HCT116 (cell line): ENCODE data around the gene PAEP. TPM values are rescaled to one million over a fixed set of nuclear protein-coding genes. Genes with fewer than 3 reads are reported as not detected.

Experiments used
- ATAC-seq: fragments of 200-7000 bp; cut with Tn5 transposase; 2 replicates; pipeline ENCODE4 v1.9.1; 2020; ENCODE audit warnings: mild to moderate bottlenecking, moderate library complexity
- BruUV-seq: library from RNA; stranded (reverse); fragments of 400-500 nt; replicated peaks from 2 replicates; lab custom pipeline; 2021; lab: Mats Ljungman, UMichigan
- CTCF ChIA-PET: fragments of 300-600 bp; sonication (Branson Sonifier 250); formaldehyde crosslinking; loops from one replicate; lab custom pipeline; 2021; ENCODE audit warnings: antibody characterized with exemption; lab: Charles Lee
- POLR2A ChIA-PET: fragments of 300-600, 350-600 bp; sonication (Branson Sonifier 250); formaldehyde crosslinking; loops from one replicate; lab custom pipeline; 2021; ENCODE audit warnings: antibody characterized with exemption; lab: Charles Lee
- RAD21 ChIA-PET, 2 experiments: fragments of 300-600 bp; sonication (Branson Sonifier 250); formaldehyde crosslinking; loops; one replicate each; lab custom pipeline; 2023; ENCODE audit warnings: low total read pairs in 2 of 2; ENCODE audit not compliant: uncharacterized antibody in 2 of 2, unreplicated experiment in 2 of 2, low non-redundant PET in 1 of 2; lab: Charles Lee
- DNase-seq: peaks from one replicate; pipeline ENCODE4 v3.0.0-alpha.2; 2010; ENCODE audit warnings: low read depth, low spot score
- H2AFZ ChIP-seq: fragments of 200-600 bp; shearing (Covaris generic), sonication (generic); 2 replicates; pipeline ENCODE4 v1.6.1; 2017; ENCODE audit warnings: low read depth, mixed run types, mixed read lengths, antibody characterized with exemption, low read length; ENCODE audit not compliant: poor library complexity, severe bottlenecking
- H3K27ac ChIP-seq: 2 replicates; pipeline ENCODE4 v1.5.1; 2012; ENCODE audit warnings: low read depth, low read length
- H3K27me3 ChIP-seq: fragments of 200-600 bp; sonication (generic); 2 replicates; pipeline ENCODE4 v1.6.1; 2016; ENCODE audit warnings: mixed run types, low read length, mixed read lengths; ENCODE audit not compliant: insufficient read depth
- H3K36me3 ChIP-seq, 2 experiments: fragments of 200-500 bp in 1 of 2; fragments of 200-600 bp in 1 of 2; sonication (Bioruptor generic) in 1 of 2; sonication (generic) in 1 of 2; 2 replicates each; pipeline versions ENCODE4 v1.5.1 to v1.6.1; 2014 to 2016; ENCODE audit warnings: low read length in 2 of 2, inconsistent platforms in 1 of 2, mixed read lengths in 1 of 2, mixed run types in 1 of 2; ENCODE audit not compliant: insufficient read depth in 2 of 2, control insufficient read depth in 1 of 2
- H3K4me1 ChIP-seq, 2 experiments: fragments of 200-600 bp in 1 of 2; sonication (generic) in 1 of 2; 2 replicates each; pipeline versions ENCODE4 v1.5.1 to v1.6.1; 2012 to 2017; ENCODE audit warnings: low read length in 2 of 2, inconsistent platforms in 1 of 2, mild to moderate bottlenecking in 1 of 2, mixed read lengths in 1 of 2, mixed run types in 1 of 2, moderate library complexity in 1 of 2; ENCODE audit not compliant: insufficient read depth in 2 of 2, control insufficient read depth in 1 of 2
- H3K4me2 ChIP-seq: fragments of 200-600 bp; sonication (generic); 2 replicates; pipeline ENCODE4 v1.6.1; 2017; ENCODE audit warnings: mixed run types, low read length, mixed read lengths
- H3K4me3 ChIP-seq, 2 experiments: fragments of 200-600 bp in 1 of 2; sonication (generic) in 1 of 2; replicated peaks in 1 of 2; 2 replicates each; pipeline ENCODE4 v1.5.1; 2011 to 2016; ENCODE audit warnings: low read length in 2 of 2, control low read depth in 1 of 2, low read depth in 1 of 2, mild to moderate bottlenecking in 1 of 2, mixed read lengths in 1 of 2, mixed run types in 1 of 2
- H3K79me2 ChIP-seq: fragments of 200-600 bp; sonication (generic); 2 replicates; pipeline ENCODE4 v1.6.1; 2017; ENCODE audit warnings: mild to moderate bottlenecking, mixed run types, low read length, moderate library complexity, mixed read lengths; ENCODE audit not compliant: insufficient read depth
- H3K9ac ChIP-seq: fragments of 200-600 bp; sonication (generic); 2 replicates; pipeline ENCODE4 v1.6.1; 2016; ENCODE audit warnings: low read length, mixed read lengths
- H3K9me2 ChIP-seq: fragments of 200-600 bp; sonication (generic), shearing (Covaris generic); 2 replicates; pipeline ENCODE4 v1.6.1; 2017; ENCODE audit warnings: mixed run types, mild to moderate bottlenecking, moderate library complexity; ENCODE audit not compliant: insufficient read depth
- H3K9me3 ChIP-seq, 2 experiments: fragments of 200-500 bp in 1 of 2; fragments of 200-600 bp in 1 of 2; sonication (Bioruptor generic) in 1 of 2; sonication (generic) in 1 of 2; 2 replicates each; pipeline ENCODE4 v1.6.1; 2014 to 2017; ENCODE audit warnings: low read length in 2 of 2, mixed read lengths in 2 of 2, inconsistent platforms in 1 of 2, low read depth in 1 of 2, mild to moderate bottlenecking in 1 of 2, mixed run types in 1 of 2, moderate library complexity in 1 of 2; ENCODE audit not compliant: control insufficient read depth in 1 of 2, insufficient read depth in 1 of 2
- H4K20me1 ChIP-seq: fragments of 200-600 bp; sonication (generic), shearing (Covaris generic); 2 replicates; pipeline ENCODE4 v1.6.1; 2017; ENCODE audit warnings: mixed run types, mild to moderate bottlenecking, moderate library complexity; ENCODE audit not compliant: insufficient read depth
- CEBPB ChIP-seq: IDR thresholded peaks from 2 replicates; pipeline ENCODE4 v1.6.1; 2012; ENCODE audit warnings: low read depth
- EGR1 ChIP-seq: IDR thresholded peaks from 2 replicates; pipeline ENCODE4 v1.6.1; 2012; ENCODE audit warnings: low read depth
- ELF1 ChIP-seq: IDR thresholded peaks from 2 replicates; pipeline ENCODE4 v1.6.1; 2012; ENCODE audit warnings: low read depth, borderline replicate concordance
- EZH2 ChIP-seq: fragments of 200-600 bp; sonication (generic); IDR thresholded peaks from 2 replicates; pipeline ENCODE4 v1.6.1; 2017; ENCODE audit warnings: antibody characterized with exemption, mixed run types
- EZH2phosphoT487 ChIP-seq: fragments of 200-600 bp; IDR thresholded peaks from 2 replicates; pipeline ENCODE4 v1.6.1; 2018; ENCODE audit warnings: antibody characterized with exemption, borderline replicate concordance
- FOSL1 ChIP-seq: IDR thresholded peaks from 2 replicates; pipeline ENCODE4 v1.6.1; 2012; ENCODE audit warnings: low read depth
- JUND ChIP-seq: IDR thresholded peaks from 2 replicates; pipeline ENCODE4 v1.6.1; 2012
- RAD21 ChIP-seq: IDR thresholded peaks from 2 replicates; pipeline ENCODE4 v1.6.1; 2012; ENCODE audit warnings: low read depth, mild to moderate bottlenecking
- SP1 ChIP-seq: IDR thresholded peaks from 2 replicates; pipeline ENCODE4 v1.6.1; 2012; ENCODE audit warnings: low read depth
- TCF7L2 ChIP-seq: IDR thresholded peaks from 2 replicates; pipeline ENCODE4 v1.7.0; 2011; ENCODE audit warnings: borderline replicate concordance, inconsistent platforms; ENCODE audit not compliant: insufficient read depth, insufficient read length; ENCODE audit errors: extremely low read depth
- YY1 ChIP-seq: IDR thresholded peaks from 2 replicates; pipeline ENCODE4 v1.6.1; 2011; ENCODE audit warnings: low read length, low read depth, moderate library complexity, mild to moderate bottlenecking; ENCODE audit not compliant: insufficient replicate concordance; ENCODE audit errors: extremely low read depth
- ZFX ChIP-seq: fragments of 450-650 bp; IDR thresholded peaks from 2 replicates; pipeline ENCODE4 v1.6.1; 2017
- ZNF274 ChIP-seq: fragments of 200-500 bp; sonication (Bioruptor generic); IDR thresholded peaks from 2 replicates; pipeline ENCODE4 v1.6.1; 2014; ENCODE audit warnings: mild to moderate bottlenecking, low read depth, low read length, inconsistent platforms
- intact Hi-C: fragments of 100-400 bp; cut with micrococcal nuclease; formaldehyde crosslinking; loops from 2 replicates; pipeline ENCODE4 v1.10.0; 2022
- total RNA-seq: library from RNA; stranded (reverse); gene quantifications from one replicate; pipeline ENCODE4 v1.2.1, GENCODE V29; 2021; ENCODE audit not compliant: unreplicated experiment
- TF ChIP-seq, protein P1 (sequence below), 3 experiments: fragments of 200-600 bp in 1 of 3; sonication (generic) in 1 of 3; IDR thresholded peaks in 2 of 3; conservative IDR thresholded peaks in 1 of 3; 2 replicates each; pipeline ENCODE4 v1.5.1; 2012 to 2017; ENCODE audit warnings: low read depth in 2 of 3, low read length in 2 of 3, antibody characterized with exemption in 1 of 3, borderline replicate concordance in 1 of 3, control low read depth in 1 of 3, mild to moderate bottlenecking in 1 of 3, mixed read lengths in 1 of 3, mixed run types in 1 of 3, moderate library complexity in 1 of 3; ENCODE audit not compliant: insufficient read depth in 1 of 3
- TF ChIP-seq, protein P2 (sequence below): IDR thresholded peaks from 2 replicates; pipeline ENCODE4 v1.6.1; 2011; ENCODE audit warnings: mild to moderate bottlenecking, low read length, moderate library complexity; ENCODE audit not compliant: insufficient replicate concordance; ENCODE audit errors: extremely low read depth
- TF ChIP-seq, protein P3 (sequence below): IDR thresholded peaks from 2 replicates; pipeline ENCODE4 v1.6.1; 2012
- TF ChIP-seq, protein P4 (sequence below): IDR thresholded peaks from 2 replicates; pipeline ENCODE4 v1.6.1; 2012
- TF ChIP-seq, protein P5 (sequence below): IDR thresholded peaks from 2 replicates; pipeline ENCODE4 v1.6.1; 2012; ENCODE audit warnings: low read depth

PAEP gene
- total RNA-seq, 1 experiment from 2014 or later = not detected

DNA sequence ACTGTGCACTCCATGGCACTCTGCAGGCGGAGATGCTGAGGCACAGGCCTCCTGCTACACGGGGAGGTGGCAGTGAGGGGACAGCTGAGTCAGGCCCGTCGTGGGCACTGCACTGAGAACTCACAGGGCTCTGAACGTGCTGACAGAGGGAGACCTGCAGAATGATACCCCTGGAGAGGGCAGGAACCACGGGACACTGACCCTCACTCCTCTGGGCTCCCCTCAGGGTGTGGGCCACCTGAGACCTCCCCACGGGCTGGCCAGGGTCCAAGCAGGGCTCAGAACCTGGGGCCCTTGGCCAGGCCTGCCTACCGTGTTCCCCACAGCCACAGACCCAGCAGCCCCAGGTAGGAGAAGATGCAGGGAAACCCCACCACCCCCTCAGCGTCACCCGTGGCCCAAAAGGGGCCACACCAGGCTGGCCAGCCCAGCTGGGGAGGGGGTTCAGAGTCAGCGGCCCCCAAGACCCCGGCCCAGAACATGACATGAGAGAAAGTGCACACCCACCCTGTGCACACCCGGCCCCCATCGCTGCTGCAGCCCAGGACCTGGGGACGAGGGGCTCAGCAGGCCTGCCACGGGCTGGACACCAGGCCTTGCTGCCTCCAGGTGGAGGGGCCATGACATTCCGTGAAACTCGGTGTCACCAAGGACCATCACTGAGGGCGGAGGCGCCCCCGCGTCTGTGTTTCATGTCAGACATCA, 46.9 kb downstream of the PAEP start (continued):
- TF ChIP-seq, protein P1, sequence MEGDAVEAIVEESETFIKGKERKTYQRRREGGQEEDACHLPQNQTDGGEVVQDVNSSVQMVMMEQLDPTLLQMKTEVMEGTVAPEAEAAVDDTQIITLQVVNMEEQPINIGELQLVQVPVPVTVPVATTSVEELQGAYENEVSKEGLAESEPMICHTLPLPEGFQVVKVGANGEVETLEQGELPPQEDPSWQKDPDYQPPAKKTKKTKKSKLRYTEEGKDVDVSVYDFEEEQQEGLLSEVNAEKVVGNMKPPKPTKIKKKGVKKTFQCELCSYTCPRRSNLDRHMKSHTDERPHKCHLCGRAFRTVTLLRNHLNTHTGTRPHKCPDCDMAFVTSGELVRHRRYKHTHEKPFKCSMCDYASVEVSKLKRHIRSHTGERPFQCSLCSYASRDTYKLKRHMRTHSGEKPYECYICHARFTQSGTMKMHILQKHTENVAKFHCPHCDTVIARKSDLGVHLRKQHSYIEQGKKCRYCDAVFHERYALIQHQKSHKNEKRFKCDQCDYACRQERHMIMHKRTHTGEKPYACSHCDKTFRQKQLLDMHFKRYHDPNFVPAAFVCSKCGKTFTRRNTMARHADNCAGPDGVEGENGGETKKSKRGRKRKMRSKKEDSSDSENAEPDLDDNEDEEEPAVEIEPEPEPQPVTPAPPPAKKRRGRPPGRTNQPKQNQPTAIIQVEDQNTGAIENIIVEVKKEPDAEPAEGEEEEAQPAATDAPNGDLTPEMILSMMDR (IDR thresholded peaks at IDR 0.05 in 2 of 3, conservative IDR thresholded peaks at IDR 0.05 in 1 of 3; ENCODE audit: borderline replicate concordance in 1 of 3, insufficient read depth in 1 of 3, low read depth in 2 of 3, low read length in 2 of 3) = no peak
- TF ChIP-seq ZFX = no peak
- no peak for TF ChIP-seq ZNF274
- no peak for TF ChIP-seq YY1
- no peak for TF ChIP-seq SP1
- no peak for TF ChIP-seq FOSL1

DNA sequence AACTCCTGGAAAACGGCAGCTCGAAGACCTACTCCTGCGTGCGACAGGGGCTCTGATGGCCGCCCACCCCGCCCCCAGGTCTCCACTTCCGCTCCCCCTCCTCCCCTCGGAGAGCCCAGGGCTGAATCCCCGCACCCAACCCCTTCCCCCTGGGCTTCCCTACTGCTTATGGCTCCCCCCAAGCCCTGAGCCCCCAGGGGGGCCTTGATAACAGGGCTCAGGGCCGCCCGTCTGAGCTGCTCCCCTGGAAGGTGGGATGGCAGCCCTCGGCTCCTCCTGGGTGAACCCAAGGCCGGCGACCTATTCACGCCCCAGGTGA, 47.4 kb downstream of the PAEP start:
- intact Hi-C loops = loop anchor here (10.0 kb wide), 2 partner anchors 116 to 356 kb away; partner anchors contain the start of gene UBAC1
- Histone ChIP-seq H2AFZ (no peak overlapping the region), H4K20me1 (no peaks in the 10 kb centered on the region), H3K36me3 (no peaks in the 10 kb centered on the region), H3K9ac (no peak overlapping the region), H3K4me2 (no peak overlapping the region), H3K9me2 (no peaks in the 10 kb centered on the region), H3K79me2 (no peaks in the 10 kb centered on the region), H3K4me3 (no peak overlapping the region), H3K9me3 (no peaks in the 10 kb centered on the region), H3K27ac (no peak overlapping the region), H3K27me3 (no peaks in the 10 kb centered on the region), H3K4me1 (no peaks in the 10 kb centered on the region)
- POLR2A ChIA-PET = no interaction called here
- RAD21 ChIA-PET = no interaction called here
- DNase-seq = no peak
- no peak for ATAC-seq
- no TSS peak for BruUV-seq
- CTCF ChIA-PET = interaction anchor here (0.6 kb wide), 1 partner anchor 88 kb away, joined by 3 read pairs; no protein-coding TSS in a partner anchor
- TF ChIP-seq JUND (no peak), EZH2 (no peak), CEBPB (no peak), ZFX (no peak), TCF7L2 (no peak), EGR1 (no peak), RAD21 (no peak), EZH2phosphoT487 (no peak), ELF1 (no peak)
- TF ChIP-seq, protein P2, sequence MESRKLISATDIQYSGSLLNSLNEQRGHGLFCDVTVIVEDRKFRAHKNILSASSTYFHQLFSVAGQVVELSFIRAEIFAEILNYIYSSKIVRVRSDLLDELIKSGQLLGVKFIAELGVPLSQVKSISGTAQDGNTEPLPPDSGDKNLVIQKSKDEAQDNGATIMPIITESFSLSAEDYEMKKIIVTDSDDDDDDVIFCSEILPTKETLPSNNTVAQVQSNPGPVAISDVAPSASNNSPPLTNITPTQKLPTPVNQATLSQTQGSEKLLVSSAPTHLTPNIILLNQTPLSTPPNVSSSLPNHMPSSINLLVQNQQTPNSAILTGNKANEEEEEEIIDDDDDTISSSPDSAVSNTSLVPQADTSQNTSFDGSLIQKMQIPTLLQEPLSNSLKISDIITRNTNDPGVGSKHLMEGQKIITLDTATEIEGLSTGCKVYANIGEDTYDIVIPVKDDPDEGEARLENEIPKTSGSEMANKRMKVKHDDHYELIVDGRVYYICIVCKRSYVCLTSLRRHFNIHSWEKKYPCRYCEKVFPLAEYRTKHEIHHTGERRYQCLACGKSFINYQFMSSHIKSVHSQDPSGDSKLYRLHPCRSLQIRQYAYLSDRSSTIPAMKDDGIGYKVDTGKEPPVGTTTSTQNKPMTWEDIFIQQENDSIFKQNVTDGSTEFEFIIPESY = no peak
- TF ChIP-seq, protein P3, sequence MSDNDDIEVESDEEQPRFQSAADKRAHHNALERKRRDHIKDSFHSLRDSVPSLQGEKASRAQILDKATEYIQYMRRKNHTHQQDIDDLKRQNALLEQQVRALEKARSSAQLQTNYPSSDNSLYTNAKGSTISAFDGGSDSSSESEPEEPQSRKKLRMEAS = no peak
- TF ChIP-seq, protein P4, sequence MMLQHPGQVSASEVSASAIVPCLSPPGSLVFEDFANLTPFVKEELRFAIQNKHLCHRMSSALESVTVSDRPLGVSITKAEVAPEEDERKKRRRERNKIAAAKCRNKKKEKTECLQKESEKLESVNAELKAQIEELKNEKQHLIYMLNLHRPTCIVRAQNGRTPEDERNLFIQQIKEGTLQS = no peak
- TF ChIP-seq, protein P5, sequence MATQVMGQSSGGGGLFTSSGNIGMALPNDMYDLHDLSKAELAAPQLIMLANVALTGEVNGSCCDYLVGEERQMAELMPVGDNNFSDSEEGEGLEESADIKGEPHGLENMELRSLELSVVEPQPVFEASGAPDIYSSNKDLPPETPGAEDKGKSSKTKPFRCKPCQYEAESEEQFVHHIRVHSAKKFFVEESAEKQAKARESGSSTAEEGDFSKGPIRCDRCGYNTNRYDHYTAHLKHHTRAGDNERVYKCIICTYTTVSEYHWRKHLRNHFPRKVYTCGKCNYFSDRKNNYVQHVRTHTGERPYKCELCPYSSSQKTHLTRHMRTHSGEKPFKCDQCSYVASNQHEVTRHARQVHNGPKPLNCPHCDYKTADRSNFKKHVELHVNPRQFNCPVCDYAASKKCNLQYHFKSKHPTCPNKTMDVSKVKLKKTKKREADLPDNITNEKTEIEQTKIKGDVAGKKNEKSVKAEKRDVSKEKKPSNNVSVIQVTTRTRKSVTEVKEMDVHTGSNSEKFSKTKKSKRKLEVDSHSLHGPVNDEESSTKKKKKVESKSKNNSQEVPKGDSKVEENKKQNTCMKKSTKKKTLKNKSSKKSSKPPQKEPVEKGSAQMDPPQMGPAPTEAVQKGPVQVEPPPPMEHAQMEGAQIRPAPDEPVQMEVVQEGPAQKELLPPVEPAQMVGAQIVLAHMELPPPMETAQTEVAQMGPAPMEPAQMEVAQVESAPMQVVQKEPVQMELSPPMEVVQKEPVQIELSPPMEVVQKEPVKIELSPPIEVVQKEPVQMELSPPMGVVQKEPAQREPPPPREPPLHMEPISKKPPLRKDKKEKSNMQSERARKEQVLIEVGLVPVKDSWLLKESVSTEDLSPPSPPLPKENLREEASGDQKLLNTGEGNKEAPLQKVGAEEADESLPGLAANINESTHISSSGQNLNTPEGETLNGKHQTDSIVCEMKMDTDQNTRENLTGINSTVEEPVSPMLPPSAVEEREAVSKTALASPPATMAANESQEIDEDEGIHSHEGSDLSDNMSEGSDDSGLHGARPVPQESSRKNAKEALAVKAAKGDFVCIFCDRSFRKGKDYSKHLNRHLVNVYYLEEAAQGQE = no peak
